Ovary (tissue), 9 donors: Measurements from ENCODE around the gene PTPRA. TPM values are rescaled to one million over a fixed set of nuclear protein-coding genes. Genes with fewer than 3 reads are reported as not detected.

Experiments
- DNase-seq, 5 donors: peaks; one replicate each; pipeline ENCODE4 v3.0.0-alpha.2; 2019 to 2020
- H3K27ac ChIP-seq, 2 donors: fragments of 200-600 bp; one replicate each; pipeline versions ENCODE4 v1.5.1 to v1.8.0; 2019 to 2022
- H3K27me3 ChIP-seq: fragments of 200-600 bp; one replicate; pipeline ENCODE4 v1.8.0; 2022
- H3K36me3 ChIP-seq: fragments of 200-600 bp; sonication (generic); one replicate; pipeline ENCODE4 v1.5.1; 2019
- H3K4me1 ChIP-seq: one replicate; pipeline ENCODE4 v1.8.1; 2013; ENCODE audit warnings: mild to moderate bottlenecking, moderate library complexity; ENCODE audit not compliant: insufficient read depth
- H3K4me3 ChIP-seq: fragments of 200-600 bp; sonication (generic); one replicate; pipeline ENCODE4 v1.5.1; 2017
- H3K9me3 ChIP-seq, 2 donors: fragments of 200-600 bp in 1 of 2; sonication (generic) in 1 of 2; one replicate each; pipeline versions ENCODE4 v1.5.1 to v1.8.1; 2013 to 2019; ENCODE audit warnings: mild to moderate bottlenecking in 1 of 2, moderate library complexity in 1 of 2
- EP300 ChIP-seq: sonication (generic); formaldehyde crosslinking; IDR thresholded peaks from one replicate; pipeline ENCODE4 v1.6.1; 2017; ENCODE audit warnings: antibody characterized with exemption
- POLR2A ChIP-seq: fragments of 450-650 bp; IDR thresholded peaks from one replicate; pipeline ENCODE4 v1.6.1; 2017; ENCODE audit warnings: antibody characterized with exemption, mild to moderate bottlenecking, moderate library complexity
- WGBS, 3 donors: extraction: QIAGEN DNeasy Blood & Tissue Kit in 1 of 3; methylation state at CpG; one replicate each; pipeline versions ENCODE4 v1.1.5 to v1.1.7; 2013 to 2017; 5-methylcytosine and 5-hydroxymethylcytosine counted together
- intact Hi-C, 4 donors: fragments of 100-400 bp; cut with DNase I; formaldehyde crosslinking; loops; one replicate each; pipeline versions ENCODE4 v1.11.0 to v1.15.1; 2022 to 2023
- polyA plus RNA-seq, 2 donors: library from polyadenylated mRNA; stranded (reverse); fragments of 200-250 nt in 1 of 2; fragments of 350-450 nt in 1 of 2; fragmentation: Illumina TruSeq in 1 of 2; extraction: RNeasy Lipid Tissue Mini Kit (QIAGEN cat#74804) in 1 of 2; gene quantifications; one replicate each; pipeline ENCODE4 v1.2.3, GENCODE V29; 2013 to 2014
- total RNA-seq, 7 donors: library from RNA; depleted of rRNA in 2 of 7; stranded (reverse); fragments of >200 nt in 2 of 7; fragmentation: NEBNext Ultra II Directional in 3 of 7; extraction: Animal tissue kit (Norgen Biotek cat#: 25700) in 3 of 7; gene quantifications; one replicate each; pipeline versions ENCODE4 v1.1.0 to v1.2.4, GENCODE V29; 2016 to 2023
- TF ChIP-seq, protein P1 (sequence below), 3 donors: fragments of 450-650 bp in 2 of 3; fragments of 200-600 bp in 1 of 3; IDR thresholded peaks; one replicate each; pipeline versions ENCODE4 v1.5.1 to v1.8.0; 2016 to 2022; ENCODE audit warnings: antibody characterized with exemption in 3 of 3, mild to moderate bottlenecking in 1 of 3
- donor health status: DM: no; HTN: no; CAD: no; lungs with moderate emphysema.
- donor health status: DM: no; HTN: no; CAD: no.
- donor health status: Bipolar disorder and iron deficiency.
- donor health status: DM: yes; HTN: yes; CAD: no.
- donor health status: DM: no; HTN: no; CAD: no.
- donor health status: DM: yes; HTN: yes; CAD: no.

The PTPRA gene
- total and polyA plus RNA-seq, 9 donors = 40.7 to 178 (median 71.8) TPM

- H3K4me1 ChIP-seq = no peaks in the 10 kb centered on the region
- H3K27me3 ChIP-seq = no peaks in the 10 kb centered on the region
- TF ChIP-seq EP300 (no peak), POLR2A (no peak)
- TF ChIP-seq, protein P1, sequence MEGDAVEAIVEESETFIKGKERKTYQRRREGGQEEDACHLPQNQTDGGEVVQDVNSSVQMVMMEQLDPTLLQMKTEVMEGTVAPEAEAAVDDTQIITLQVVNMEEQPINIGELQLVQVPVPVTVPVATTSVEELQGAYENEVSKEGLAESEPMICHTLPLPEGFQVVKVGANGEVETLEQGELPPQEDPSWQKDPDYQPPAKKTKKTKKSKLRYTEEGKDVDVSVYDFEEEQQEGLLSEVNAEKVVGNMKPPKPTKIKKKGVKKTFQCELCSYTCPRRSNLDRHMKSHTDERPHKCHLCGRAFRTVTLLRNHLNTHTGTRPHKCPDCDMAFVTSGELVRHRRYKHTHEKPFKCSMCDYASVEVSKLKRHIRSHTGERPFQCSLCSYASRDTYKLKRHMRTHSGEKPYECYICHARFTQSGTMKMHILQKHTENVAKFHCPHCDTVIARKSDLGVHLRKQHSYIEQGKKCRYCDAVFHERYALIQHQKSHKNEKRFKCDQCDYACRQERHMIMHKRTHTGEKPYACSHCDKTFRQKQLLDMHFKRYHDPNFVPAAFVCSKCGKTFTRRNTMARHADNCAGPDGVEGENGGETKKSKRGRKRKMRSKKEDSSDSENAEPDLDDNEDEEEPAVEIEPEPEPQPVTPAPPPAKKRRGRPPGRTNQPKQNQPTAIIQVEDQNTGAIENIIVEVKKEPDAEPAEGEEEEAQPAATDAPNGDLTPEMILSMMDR (IDR thresholded peaks at IDR 0.05) = no peak
- H3K9me3 ChIP-seq = no peaks in the 10 kb centered on the region
- H3K36me3 ChIP-seq = no peaks in the 10 kb centered on the region
- H3K27ac ChIP-seq = no peak overlapping the region
- DNase-seq = no peak
- no peak overlapping the region for H3K4me3 ChIP-seq
- WGBS, 3 donors = 52 to 67% (median 64%) methylated on average over 1 of the region's 1 CpG
- intact Hi-C loops = no loop called here
Measured at GRCh38 chr20:2833761-2834160, 39.5 kb upstream of the PTPRA start.

DNA sequence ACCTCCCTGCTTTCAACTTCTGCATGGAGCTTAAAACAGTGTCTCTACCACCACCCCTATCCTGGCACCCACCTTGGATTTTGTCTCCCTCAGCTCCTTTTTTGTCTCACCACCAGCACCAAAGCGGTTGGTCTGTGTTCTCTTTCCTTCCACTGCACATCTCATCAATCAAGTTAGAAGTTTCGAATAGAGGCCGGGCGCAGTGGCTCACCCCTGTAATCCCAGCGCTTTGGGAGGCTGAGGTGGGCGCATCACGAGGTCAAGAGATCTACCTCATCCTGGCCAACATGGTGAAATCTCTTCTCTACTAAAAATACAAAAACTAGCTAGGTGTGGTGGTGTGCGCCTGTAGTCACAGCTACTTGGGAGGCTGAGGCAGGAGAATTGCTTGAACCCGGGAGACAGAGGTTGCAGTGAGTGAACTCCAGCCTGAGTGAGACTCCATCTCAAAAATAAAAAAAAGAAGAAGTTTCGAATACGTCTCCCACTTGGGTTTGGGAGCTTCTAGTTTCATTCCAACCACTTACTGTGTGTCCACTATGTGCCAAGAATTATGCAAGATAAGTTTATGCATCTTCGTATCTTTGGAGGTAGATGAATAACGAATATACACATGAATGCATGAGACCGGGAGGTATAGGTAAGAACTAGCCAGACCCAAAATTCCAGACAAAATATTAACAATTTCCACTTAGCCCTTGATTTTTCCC, 38.7 kb upstream of the PTPRA start:
- TF ChIP-seq EP300 (no peak), POLR2A (no peak)
- TF ChIP-seq, protein P1 (IDR thresholded peaks at IDR 0.05) = no peak
- 95 to 96% (median 96%) methylated on average over 14 of the region's 14 CpGs for WGBS, 3 donors
- no peak for DNase-seq
- no peaks in the 10 kb centered on the region for H3K9me3 ChIP-seq
- H3K27ac ChIP-seq = no peak overlapping the region
- H3K27me3 ChIP-seq = no peaks in the 10 kb centered on the region
- no peaks in the 10 kb centered on the region for H3K36me3 ChIP-seq
- no peaks in the 10 kb centered on the region for H3K4me1 ChIP-seq
- intact Hi-C loops = no loop called here
- no peak overlapping the region for H3K4me3 ChIP-seq

DNA sequence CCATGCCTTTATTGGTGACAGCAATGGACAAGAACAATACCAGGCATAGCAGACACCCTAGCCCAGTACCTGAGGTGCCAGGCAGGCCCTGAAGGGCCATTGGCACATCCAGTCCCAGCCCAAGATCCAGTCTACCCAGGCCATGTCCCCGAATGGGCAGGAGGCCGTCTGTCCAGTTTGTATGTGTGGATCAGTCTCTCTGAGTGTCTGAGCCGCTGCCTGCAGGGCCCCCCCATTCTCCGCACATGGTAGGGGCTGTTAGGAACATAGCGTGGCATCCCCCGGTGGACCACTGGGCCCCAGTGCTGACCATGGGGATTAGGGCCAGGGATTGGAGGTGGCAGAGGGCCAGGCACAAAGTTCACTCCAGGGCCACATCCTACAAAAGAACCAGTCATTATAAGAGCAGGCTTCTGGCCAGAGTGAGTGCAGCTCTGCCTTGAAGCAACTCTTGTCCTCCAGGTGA, 37.9 kb upstream of the PTPRA start:
- 86 to 94% (median 93%) methylated on average over 6 of the region's 6 CpGs for WGBS, 3 donors
- DNase-seq = no peak
- H3K27ac ChIP-seq = no peak overlapping the region
- H3K9me3 ChIP-seq = no peaks in the 10 kb centered on the region
- peaks cover 4% of the 10 kb centered on the region for H3K4me1 ChIP-seq
- no peak overlapping the region for H3K4me3 ChIP-seq
- intact Hi-C loops = no loop called here
- no peaks in the 10 kb centered on the region for H3K27me3 ChIP-seq
- H3K36me3 ChIP-seq = no peaks in the 10 kb centered on the region
- TF ChIP-seq, protein P1 (IDR thresholded peaks at IDR 0.05) = no peak
- TF ChIP-seq EP300 (no peak), POLR2A (no peak)

- Histone ChIP-seq H3K4me1 (peaks cover 4% of the 10 kb centered on the region), H3K27ac (no peak overlapping the region), H3K4me3 (no peak overlapping the region), H3K36me3 (no peaks in the 10 kb centered on the region), H3K9me3 (no peaks in the 10 kb centered on the region), H3K27me3 (no peaks in the 10 kb centered on the region)
- intact Hi-C loops = no loop called here
- DNase-seq = no peak
- TF ChIP-seq EP300 (no peak), POLR2A (no peak)
- TF ChIP-seq, protein P1 (IDR thresholded peaks at IDR 0.05) = no peak
- 78 to 92% (median 90%) methylated on average over 5 of the region's 5 CpGs for WGBS, 3 donors
Measured at GRCh38 chr20:2836035-2836434, 37.2 kb upstream of the PTPRA start.
